K562 (cell line): ENCODE data around the gene DDAH2. TPM values are rescaled to one million over a fixed set of nuclear protein-coding genes. Genes with fewer than 3 reads are reported as not detected.

Experiments
- CBX3 ChIP-seq, 2 experiments: IDR thresholded peaks; 1 replicate in 1 of 2; 2 replicates in 1 of 2; pipeline ENCODE4 v1.6.1; 2012; ENCODE audit warnings: inconsistent platforms in 2 of 2, low read length in 2 of 2, borderline replicate concordance in 1 of 2, control low read depth in 1 of 2
- ELF4 ChIP-seq: fragments of 450-650 bp; formaldehyde crosslinking; IDR thresholded peaks from 2 replicates; pipeline ENCODE4 v1.4.0; 2022; ENCODE audit warnings: missing genetic modification characterization
- HDAC2 ChIP-seq: fragments of 450-650 bp; IDR thresholded peaks from 2 replicates; pipeline ENCODE4 v1.6.1; 2016; ENCODE audit warnings: mild to moderate bottlenecking
- HDAC3 ChIP-seq: fragments of 450-650 bp; IDR thresholded peaks from 2 replicates; pipeline ENCODE4 v1.6.1; 2018; ENCODE audit warnings: borderline replicate concordance, mild to moderate bottlenecking, moderate library complexity; ENCODE audit not compliant: partially characterized antibody
- L3MBTL2 ChIP-seq: fragments of 450-650 bp; IDR thresholded peaks from 2 replicates; pipeline ENCODE4 v1.6.1; 2016; ENCODE audit warnings: mild to moderate bottlenecking, moderate library complexity
- POLR2A ChIP-seq: fragments of 450-650 bp; conservative IDR thresholded peaks from 2 replicates; pipeline ENCODE4 v1.6.1; 2016
- POLR2AphosphoS5 ChIP-seq: IDR thresholded peaks from 2 replicates; pipeline ENCODE4 v1.6.1; 2011; ENCODE audit warnings: mild to moderate bottlenecking, low read depth, low read length, moderate library complexity; ENCODE audit not compliant: control insufficient read depth, insufficient read depth
- PRMT5 ChIP-seq: sonication (generic); formaldehyde crosslinking; IDR thresholded peaks from 2 replicates; pipeline ENCODE4 v1.5.0; 2020; ENCODE audit warnings: missing genetic modification reagents
- RB1 ChIP-seq: fragments of 450-650 bp; IDR thresholded peaks from 2 replicates; pipeline ENCODE4 v1.6.1; 2017; ENCODE audit warnings: low read depth, mild to moderate bottlenecking
- RBM14 ChIP-seq: fragments of 200-400 bp; formaldehyde crosslinking; IDR thresholded peaks from 2 replicates; pipeline ENCODE4 v1.6.1; 2018; ENCODE audit warnings: low read depth, mild to moderate bottlenecking, low read length, moderate library complexity, borderline replicate concordance; ENCODE audit not compliant: insufficient read depth
- SP1 ChIP-seq: sonication (generic); formaldehyde crosslinking; IDR thresholded peaks from 2 replicates; pipeline ENCODE4 v1.8.1; 2022; ENCODE audit warnings: mild to moderate bottlenecking, missing genetic modification reagents
- TAF7 ChIP-seq: fragments of 450-650 bp; IDR thresholded peaks from 2 replicates; pipeline ENCODE4 v1.6.1; 2016; ENCODE audit warnings: missing genetic modification characterization, missing compliant biosample characterization
- XRCC5 ChIP-seq: fragments of 200-400 bp; formaldehyde crosslinking; IDR thresholded peaks from 2 replicates; pipeline ENCODE4 v1.6.1; 2017; ENCODE audit warnings: low read depth, mild to moderate bottlenecking, low read length
- ZC3H8 ChIP-seq: fragments of 450-650 bp; IDR thresholded peaks from 2 replicates; pipeline ENCODE4 v1.6.1; 2017
- ZNF23 ChIP-seq: fragments of 250-450 bp; sonication (Bioruptor Pico); IDR thresholded peaks from 2 replicates; pipeline ENCODE4 v1.4.0; 2020; ENCODE audit warnings: mild to moderate bottlenecking
- ZNF263 ChIP-seq: sonication (generic); formaldehyde crosslinking; IDR thresholded peaks from 2 replicates; pipeline ENCODE4 v1.8.0; 2022; ENCODE audit warnings: mild to moderate bottlenecking, missing genetic modification reagents, borderline replicate concordance
- ZNF316 ChIP-seq: fragments of 450-650 bp; IDR thresholded peaks from 2 replicates; pipeline ENCODE4 v1.6.1; 2016
- ZNF354B ChIP-seq: fragments of 250-450 bp; sonication (Bioruptor Pico); IDR thresholded peaks from 2 replicates; pipeline ENCODE4 v1.4.0; 2020
- polyA plus RNA-seq, 8 experiments: library from polyadenylated mRNA; depleted of rRNA in 4 of 8; stranded (reverse) in 5 of 8; unstranded in 3 of 8; fragments of >200 nt; fragmentation: Nextera tagmentation in 2 of 8; fragmentation: Illumina TruSeq in 1 of 8; extraction: Ambion mirVana in 2 of 8; extraction: Trizol in 1 of 8; gene quantifications; 2 replicates each; pipeline versions ENCODE4 v1.2.1 to v1.2.3, GENCODE V29; 2011 to 2014; ENCODE audit warnings: inconsistent platforms in 1 of 8, missing spikeins in 1 of 8
- total RNA-seq, 7 experiments: library from RNA; depleted of rRNA in 6 of 7; stranded (reverse); fragments of >200 nt in 6 of 7; fragmentation: Illumina TruSeq in 2 of 7; extraction: Trizol in 2 of 7; gene quantifications; 2 replicates each; pipeline versions ENCODE4 v1.2.1 to v1.2.3, GENCODE V29; 2011 to 2021; ENCODE audit warnings: low replicate concordance in 1 of 7
- TF ChIP-seq, protein P1 (sequence below): fragments of 450-650 bp; IDR thresholded peaks from 2 replicates; pipeline ENCODE4 v1.6.1; 2017; ENCODE audit warnings: antibody characterized with exemption
- TF ChIP-seq, protein P2 (sequence below): fragments of 250-450 bp; sonication (Bioruptor Pico); IDR thresholded peaks from 2 replicates; pipeline ENCODE4 v1.9.0; 2021; ENCODE audit warnings: mild to moderate bottlenecking, inconsistent platforms
- TF ChIP-seq, protein P3 (sequence below): fragments of 250-450 bp; sonication (Bioruptor Pico); IDR thresholded peaks from 2 replicates; pipeline ENCODE4 v1.8.0; 2021; ENCODE audit warnings: borderline replicate concordance, mild to moderate bottlenecking, moderate library complexity; ENCODE audit not compliant: poor library complexity, severe bottlenecking
- TF ChIP-seq, protein P4 (sequence below): fragments of 450-650 bp; IDR thresholded peaks from 2 replicates; pipeline ENCODE4 v1.6.1; 2017; ENCODE audit warnings: antibody characterized with exemption, mild to moderate bottlenecking

The DDAH2 gene
- total and polyA plus RNA-seq, 9 of the 15 experiments (the other 6 are each of a cell fraction or from before 2014, with no cell fraction given) = 1.8 to 45.4 (median 21.4) TPM

GRCh38 chr6:31681135-31681671, 47.9 kb downstream of the DDAH2 start (continued):
- TF ChIP-seq RBM14 = peak; percentile 85; the same call in 1 of the 2 replicates
- no peak for TF ChIP-seq L3MBTL2
- no peak for TF ChIP-seq TAF7 (tag)
- no peak for TF ChIP-seq POLR2A
- no peak for TF ChIP-seq ZNF316
- TF ChIP-seq ZNF23 = no peak
- TF ChIP-seq ELF4 = no peak
- no peak for TF ChIP-seq POLR2AphosphoS5
- TF ChIP-seq, protein P1, sequence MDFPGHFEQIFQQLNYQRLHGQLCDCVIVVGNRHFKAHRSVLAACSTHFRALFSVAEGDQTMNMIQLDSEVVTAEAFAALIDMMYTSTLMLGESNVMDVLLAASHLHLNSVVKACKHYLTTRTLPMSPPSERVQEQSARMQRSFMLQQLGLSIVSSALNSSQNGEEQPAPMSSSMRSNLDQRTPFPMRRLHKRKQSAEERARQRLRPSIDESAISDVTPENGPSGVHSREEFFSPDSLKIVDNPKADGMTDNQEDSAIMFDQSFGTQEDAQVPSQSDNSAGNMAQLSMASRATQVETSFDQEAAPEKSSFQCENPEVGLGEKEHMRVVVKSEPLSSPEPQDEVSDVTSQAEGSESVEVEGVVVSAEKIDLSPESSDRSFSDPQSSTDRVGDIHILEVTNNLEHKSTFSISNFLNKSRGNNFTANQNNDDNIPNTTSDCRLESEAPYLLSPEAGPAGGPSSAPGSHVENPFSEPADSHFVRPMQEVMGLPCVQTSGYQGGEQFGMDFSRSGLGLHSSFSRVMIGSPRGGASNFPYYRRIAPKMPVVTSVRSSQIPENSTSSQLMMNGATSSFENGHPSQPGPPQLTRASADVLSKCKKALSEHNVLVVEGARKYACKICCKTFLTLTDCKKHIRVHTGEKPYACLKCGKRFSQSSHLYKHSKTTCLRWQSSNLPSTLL = no peak
- TF ChIP-seq PRMT5 = 0 out of 2 replicates have a peak, but pooled peaks have one; percentile 53
- TF ChIP-seq HDAC2 = no peak
- TF ChIP-seq, protein P2, sequence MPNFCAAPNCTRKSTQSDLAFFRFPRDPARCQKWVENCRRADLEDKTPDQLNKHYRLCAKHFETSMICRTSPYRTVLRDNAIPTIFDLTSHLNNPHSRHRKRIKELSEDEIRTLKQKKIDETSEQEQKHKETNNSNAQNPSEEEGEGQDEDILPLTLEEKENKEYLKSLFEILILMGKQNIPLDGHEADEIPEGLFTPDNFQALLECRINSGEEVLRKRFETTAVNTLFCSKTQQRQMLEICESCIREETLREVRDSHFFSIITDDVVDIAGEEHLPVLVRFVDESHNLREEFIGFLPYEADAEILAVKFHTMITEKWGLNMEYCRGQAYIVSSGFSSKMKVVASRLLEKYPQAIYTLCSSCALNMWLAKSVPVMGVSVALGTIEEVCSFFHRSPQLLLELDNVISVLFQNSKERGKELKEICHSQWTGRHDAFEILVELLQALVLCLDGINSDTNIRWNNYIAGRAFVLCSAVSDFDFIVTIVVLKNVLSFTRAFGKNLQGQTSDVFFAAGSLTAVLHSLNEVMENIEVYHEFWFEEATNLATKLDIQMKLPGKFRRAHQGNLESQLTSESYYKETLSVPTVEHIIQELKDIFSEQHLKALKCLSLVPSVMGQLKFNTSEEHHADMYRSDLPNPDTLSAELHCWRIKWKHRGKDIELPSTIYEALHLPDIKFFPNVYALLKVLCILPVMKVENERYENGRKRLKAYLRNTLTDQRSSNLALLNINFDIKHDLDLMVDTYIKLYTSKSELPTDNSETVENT (CRISPR knock-in tag) = 0 out of 2 replicates have a peak, but pooled peaks have one; percentile 11
- no peak for TF ChIP-seq HDAC3
- TF ChIP-seq, protein P3, sequence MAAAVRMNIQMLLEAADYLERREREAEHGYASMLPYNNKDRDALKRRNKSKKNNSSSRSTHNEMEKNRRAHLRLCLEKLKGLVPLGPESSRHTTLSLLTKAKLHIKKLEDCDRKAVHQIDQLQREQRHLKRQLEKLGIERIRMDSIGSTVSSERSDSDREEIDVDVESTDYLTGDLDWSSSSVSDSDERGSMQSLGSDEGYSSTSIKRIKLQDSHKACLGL (CRISPR knock-in tag) = no peak
- TF ChIP-seq, protein P4, sequence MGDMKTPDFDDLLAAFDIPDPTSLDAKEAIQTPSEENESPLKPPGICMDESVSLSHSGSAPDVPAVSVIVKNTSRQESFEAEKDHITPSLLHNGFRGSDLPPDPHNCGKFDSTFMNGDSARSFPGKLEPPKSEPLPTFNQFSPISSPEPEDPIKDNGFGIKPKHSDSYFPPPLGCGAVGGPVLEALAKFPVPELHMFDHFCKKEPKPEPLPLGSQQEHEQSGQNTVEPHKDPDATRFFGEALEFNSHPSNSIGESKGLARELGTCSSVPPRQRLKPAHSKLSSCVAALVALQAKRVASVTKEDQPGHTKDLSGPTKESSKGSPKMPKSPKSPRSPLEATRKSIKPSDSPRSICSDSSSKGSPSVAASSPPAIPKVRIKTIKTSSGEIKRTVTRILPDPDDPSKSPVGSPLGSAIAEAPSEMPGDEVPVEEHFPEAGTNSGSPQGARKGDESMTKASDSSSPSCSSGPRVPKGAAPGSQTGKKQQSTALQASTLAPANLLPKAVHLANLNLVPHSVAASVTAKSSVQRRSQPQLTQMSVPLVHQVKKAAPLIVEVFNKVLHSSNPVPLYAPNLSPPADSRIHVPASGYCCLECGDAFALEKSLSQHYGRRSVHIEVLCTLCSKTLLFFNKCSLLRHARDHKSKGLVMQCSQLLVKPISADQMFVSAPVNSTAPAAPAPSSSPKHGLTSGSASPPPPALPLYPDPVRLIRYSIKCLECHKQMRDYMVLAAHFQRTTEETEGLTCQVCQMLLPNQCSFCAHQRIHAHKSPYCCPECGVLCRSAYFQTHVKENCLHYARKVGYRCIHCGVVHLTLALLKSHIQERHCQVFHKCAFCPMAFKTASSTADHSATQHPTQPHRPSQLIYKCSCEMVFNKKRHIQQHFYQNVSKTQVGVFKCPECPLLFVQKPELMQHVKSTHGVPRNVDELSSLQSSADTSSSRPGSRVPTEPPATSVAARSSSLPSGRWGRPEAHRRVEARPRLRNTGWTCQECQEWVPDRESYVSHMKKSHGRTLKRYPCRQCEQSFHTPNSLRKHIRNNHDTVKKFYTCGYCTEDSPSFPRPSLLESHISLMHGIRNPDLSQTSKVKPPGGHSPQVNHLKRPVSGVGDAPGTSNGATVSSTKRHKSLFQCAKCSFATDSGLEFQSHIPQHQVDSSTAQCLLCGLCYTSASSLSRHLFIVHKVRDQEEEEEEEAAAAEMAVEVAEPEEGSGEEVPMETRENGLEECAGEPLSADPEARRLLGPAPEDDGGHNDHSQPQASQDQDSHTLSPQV = no peak
- peak; percentile 4; the same call in 1 of the 2 replicates for TF ChIP-seq XRCC5
- TF ChIP-seq ZNF354B (CRISPR knock-in tag) = no peak
- no peak for TF ChIP-seq ZNF263
- no peak for TF ChIP-seq CBX3 (IDR thresholded peaks at IDR 0.05; ENCODE audit: borderline replicate concordance in 1 of 2, low read length in 2 of 2)
- no peak for TF ChIP-seq RB1
- TF ChIP-seq ZC3H8 = no peak
- peak; percentile 11; the same call in 1 of the 2 replicates for TF ChIP-seq SP1 (CRISPR knock-in tag)
